Measurements from ENCODE around the gene ZNF615. TPM values are rescaled to one million over a fixed set of nuclear protein-coding genes. Genes with fewer than 3 reads are reported as not detected.

ZNF615 gene
- total and polyA plus RNA-seq, 2 of the 4 experiments (the other 2 are of a cell fraction): 2.0 to 10.9 TPM

GRCh38 chr19:51977346-51977745 is 30.7 kb downstream of the ZNF615 start:
- TF ChIP-seq RAD21 (IDR thresholded peaks at IDR 0.05; ENCODE audit: low read length) (no peak), MAFK (IDR thresholded peaks at IDR 0.05; ENCODE audit: low read depth, low read length) (no peak), POLR2A (IDR thresholded peaks at IDR 0.05; ENCODE audit: low read depth, low read length) (no peak), MXI1 (IDR thresholded peaks at IDR 0.05; ENCODE audit: borderline replicate concordance, low read depth, low read length) (no peak), CEBPB (IDR thresholded peaks at IDR 0.05; ENCODE audit: low read depth, low read length) (no peak), CHD1 (IDR thresholded peaks at IDR 0.05; ENCODE audit: low read depth, low read length) (no peak), RFX5 (IDR thresholded peaks at IDR 0.05; ENCODE audit: low read depth, low read length) (no peak), BHLHE40 (IDR thresholded peaks at IDR 0.05; ENCODE audit: low read depth, low read length) (no peak), MAZ (IDR thresholded peaks at IDR 0.05; ENCODE audit: borderline replicate concordance, low read depth, low read length) (no peak), CTCF (conservative IDR thresholded peaks at IDR 0.05; ENCODE audit: low read depth, low read length) (no peak), FOS (IDR thresholded peaks at IDR 0.05; ENCODE audit: low read depth, low read length) (no peak), NFE2L2 (IDR thresholded peaks at IDR 0.05; ENCODE audit: low read depth, low read length) (no peak), SMC3 (IDR thresholded peaks at IDR 0.05; ENCODE audit: low read depth, low read length) (no peak), RCOR1 (IDR thresholded peaks at IDR 0.05; ENCODE audit: insufficient replicate concordance, low read length) (no peak), ELK1 (IDR thresholded peaks at IDR 0.05; ENCODE audit: borderline replicate concordance, low read depth, low read length) (no peak), USF2 (IDR thresholded peaks at IDR 0.05; ENCODE audit: low read depth, low read length) (no peak)
- H4K91ac ChIP-seq (ENCODE audit: insufficient read depth, low read depth, low read length): no peak overlapping the region
- ChIA-PET POLR2A (ENCODE audit: unreplicated experiment) (no interaction called here), CTCF (no interaction called here)
- H4K20me1 ChIP-seq (ENCODE audit: insufficient read depth, low read length): no peaks in the 10 kb centered on the region
- H3K4me3 ChIP-seq (ENCODE audit: insufficient read depth, low read depth, low read length): no peak overlapping the region
- peaks cover 59% of the 10 kb centered on the region for H3K9me3 ChIP-seq (ENCODE audit: control insufficient read depth, insufficient read depth, low read length)
- H2BK15ac ChIP-seq (ENCODE audit: low read depth, low read length): no peak overlapping the region
- no peak overlapping the region for H2BK5ac ChIP-seq (ENCODE audit: low read depth, low read length, poor library complexity, severe bottlenecking)
- ATAC-seq (ENCODE audit: low read depth) (no peak), DNase-seq (no peak)
- no peak overlapping the region for H3K27ac ChIP-seq (ENCODE audit: insufficient read depth, low read length)
- 100% methylated on average over 3 of the region's 7 CpGs; no CpG with 5 or more reads in 1 of the 2 experiments for WGBS, 2 experiments (ENCODE audit: extremely low coverage in 2 of 2, insufficient read length in 1 of 2)
- no peak overlapping the region for H3K9ac ChIP-seq (ENCODE audit: low read depth, low read length)
- H3K23ac ChIP-seq (ENCODE audit: low read depth, low read length): no peak overlapping the region
- H2AFZ ChIP-seq (replicated peaks; ENCODE audit: low read length, poor library complexity): no peak overlapping the region
- H3K4me2 ChIP-seq (ENCODE audit: low read depth, low read length): no peak overlapping the region
- intact Hi-C loops (cut with micrococcal nuclease) (no loop called here), in situ Hi-C loops (cut with MboI; ENCODE audit: low sequenced_read_pairs) (no loop called here), dilution Hi-C loops (cut with HindIII; ENCODE audit: low sequenced_read_pairs, unreplicated experiment) (no loop called here)
- no peak overlapping the region for H3K56ac ChIP-seq (ENCODE audit: extremely low read depth, insufficient read depth, low read length)
- H3K4ac ChIP-seq (ENCODE audit: low read depth, low read length): no peak overlapping the region
- no peak overlapping the region for H4K8ac ChIP-seq (ENCODE audit: low read depth in 2 of 2, low read length in 2 of 2)
- H3K27me3 ChIP-seq (ENCODE audit: control insufficient read depth, insufficient read depth, low read length): no peaks in the 10 kb centered on the region
- peaks cover 35% of the 10 kb centered on the region for H3K36me3 ChIP-seq (ENCODE audit: control insufficient read depth, insufficient read depth, low read length)
- BruUV-seq (replicated peaks): no TSS peak
- no peak overlapping the region for H2BK20ac ChIP-seq (ENCODE audit: low read depth, low read length)
- no peak overlapping the region for H2AK5ac ChIP-seq (ENCODE audit: low read depth, low read length)
- H3K9me1 ChIP-seq (ENCODE audit: insufficient read depth, low read length): no peaks in the 10 kb centered on the region
- no peak overlapping the region for H2BK120ac ChIP-seq (ENCODE audit: low read depth, low read length)
- H3K14ac ChIP-seq (replicated peaks; ENCODE audit: low read depth, low read length): no peak overlapping the region
- no peak overlapping the region for H4K5ac ChIP-seq (ENCODE audit: low read depth, low read length)
- no peak overlapping the region for H2AK9ac ChIP-seq (replicated peaks; ENCODE audit: low read depth, low read length, poor library complexity)
- no peak overlapping the region for H3K18ac ChIP-seq (ENCODE audit: low read depth, low read length)
- peaks cover 6 to 35% of the 10 kb centered on the region in 2 experiments for H3K79me1 ChIP-seq (ENCODE audit: low read depth in 1 of 2, low read length in 2 of 2)
- H3K4me1 ChIP-seq (ENCODE audit: control insufficient read depth, insufficient read depth, low read length): no peaks in the 10 kb centered on the region

Measured in IMR-90 (cell line).